ENCODE results near the gene FAM168A.

FAM168A gene

DNA sequence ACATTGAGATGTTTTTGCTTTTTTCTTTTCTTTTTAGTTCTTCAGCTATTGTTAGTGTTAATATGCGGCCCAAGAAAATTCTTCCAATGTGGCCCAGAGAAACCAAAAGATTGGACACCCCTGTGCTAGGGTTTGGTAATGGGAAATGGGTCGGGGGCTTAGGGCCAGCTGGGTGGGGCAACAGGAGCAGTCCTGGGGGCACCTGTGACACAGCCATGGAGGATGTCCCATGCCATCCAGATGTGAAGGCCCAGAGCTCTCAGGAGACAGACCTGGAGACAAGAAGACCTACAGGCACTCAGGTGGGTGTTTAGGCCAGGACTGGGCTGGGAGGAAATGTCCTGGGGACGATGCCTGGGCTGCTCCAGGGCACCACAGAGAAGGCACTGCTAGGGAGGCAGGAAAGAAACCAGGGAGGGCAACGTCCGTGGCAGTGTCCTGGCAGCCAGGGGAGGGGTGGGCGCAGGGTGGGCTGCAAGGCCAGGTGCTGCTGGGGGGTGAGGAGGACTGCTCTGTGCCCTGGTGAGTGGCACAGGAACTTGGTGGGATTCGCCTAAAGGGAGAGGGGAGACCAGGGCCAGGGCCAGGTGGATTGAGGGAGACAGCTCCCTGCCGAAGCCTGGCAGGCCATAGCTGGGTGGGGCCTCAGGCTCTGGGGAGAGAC is 200.3 kb downstream of the FAM168A start:
- no peak for DNase-seq

DNA sequence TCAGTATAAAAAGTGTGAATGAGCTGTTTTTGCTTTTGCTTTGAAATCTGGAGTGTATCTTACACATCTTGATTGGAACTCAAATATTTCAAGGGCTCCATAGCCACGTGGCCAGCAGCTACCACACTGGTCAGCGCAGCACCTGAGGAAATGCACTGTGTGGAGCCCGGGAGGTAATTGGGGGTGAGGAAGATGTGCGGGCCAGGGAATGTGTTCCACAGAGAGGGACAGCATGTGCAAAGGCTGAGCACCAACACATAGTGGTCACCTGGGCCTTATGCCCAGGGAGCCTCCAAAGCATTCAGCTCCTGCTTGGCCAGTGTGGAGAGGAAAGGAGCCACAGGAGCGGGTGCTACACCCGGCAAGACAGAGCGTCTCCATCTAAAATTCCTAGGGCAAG is 200.9 kb downstream of the FAM168A start:
- no peak for DNase-seq

DNA sequence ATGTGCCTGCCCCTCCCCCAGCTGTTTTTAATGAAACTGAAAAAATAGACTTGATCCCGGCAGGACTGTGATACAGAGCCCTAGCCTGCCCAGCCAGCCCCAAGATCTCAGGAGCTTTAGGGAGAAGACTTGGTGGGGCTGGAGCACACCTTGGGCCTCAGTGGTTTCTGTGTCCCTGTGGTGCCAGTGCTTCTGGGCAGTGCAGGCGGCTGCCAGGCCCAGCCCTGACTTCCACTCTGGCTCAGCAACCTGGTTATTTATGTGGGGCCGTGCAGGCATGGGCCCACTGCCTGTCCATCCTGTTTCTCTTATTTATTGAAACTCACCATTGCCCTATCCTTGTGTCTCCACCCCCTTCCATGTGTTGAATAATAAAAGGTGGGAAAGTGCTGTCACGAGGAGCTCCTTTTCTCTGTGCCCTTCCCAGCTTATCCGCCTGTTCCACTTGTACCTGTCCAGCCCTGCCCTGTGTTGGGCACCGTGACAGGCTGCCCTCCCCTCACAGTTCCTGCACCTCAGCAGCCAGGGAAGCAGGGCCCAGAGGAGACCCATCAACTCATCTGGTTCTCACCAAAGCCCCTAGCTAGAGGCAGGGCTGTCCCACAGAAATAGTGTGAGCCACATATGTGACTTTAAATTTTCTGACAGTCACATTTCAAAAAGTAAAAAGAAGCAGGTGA is 201.5 kb downstream of the FAM168A start:
- DNase-seq: no peak

DNA sequence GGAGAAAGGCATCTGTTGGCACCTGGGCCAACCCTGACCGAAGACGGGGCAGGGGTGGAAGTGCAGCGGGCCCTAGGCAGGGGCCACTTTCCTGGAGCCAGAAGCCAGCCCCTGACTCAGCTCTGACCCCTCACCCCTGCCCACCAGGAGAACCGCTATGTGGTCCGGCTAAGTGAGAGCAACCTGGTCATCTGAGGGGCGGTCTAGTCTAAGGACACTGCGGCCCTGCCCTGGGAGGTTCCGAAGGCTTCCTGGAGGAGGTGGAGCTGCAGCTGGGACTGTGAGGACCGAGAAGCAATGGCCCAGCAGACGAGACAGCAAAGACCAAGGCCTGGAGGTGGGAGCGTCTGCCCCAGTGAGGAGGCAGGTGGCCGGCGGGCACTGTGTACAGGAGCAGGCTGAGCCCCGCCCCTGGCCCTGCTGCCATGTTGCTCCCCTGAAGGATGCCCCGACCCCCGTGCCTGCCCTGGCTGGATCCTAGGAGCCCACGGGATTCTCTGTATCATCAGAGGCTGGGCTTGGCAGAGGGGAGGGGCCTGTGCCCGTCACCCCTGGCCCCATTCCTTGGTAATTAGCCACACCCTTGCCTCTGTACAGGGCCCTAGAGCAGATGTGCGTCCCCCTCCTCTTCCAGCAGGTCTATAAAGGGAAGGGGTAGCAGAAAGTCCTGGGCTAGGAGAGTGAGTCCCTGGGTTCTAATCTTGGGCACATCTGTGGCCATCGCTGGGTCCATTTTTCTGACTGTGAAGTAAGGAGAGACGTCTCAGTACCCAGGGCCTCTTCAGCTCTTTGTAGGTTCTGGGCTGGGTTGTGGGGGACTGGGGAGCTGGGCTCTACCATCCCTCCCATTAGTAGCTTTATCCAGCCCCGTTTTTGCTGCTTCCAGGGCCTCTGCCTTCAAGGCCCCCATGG is 202.4 kb downstream of the FAM168A start:
- DNase-seq: no peak

DNA sequence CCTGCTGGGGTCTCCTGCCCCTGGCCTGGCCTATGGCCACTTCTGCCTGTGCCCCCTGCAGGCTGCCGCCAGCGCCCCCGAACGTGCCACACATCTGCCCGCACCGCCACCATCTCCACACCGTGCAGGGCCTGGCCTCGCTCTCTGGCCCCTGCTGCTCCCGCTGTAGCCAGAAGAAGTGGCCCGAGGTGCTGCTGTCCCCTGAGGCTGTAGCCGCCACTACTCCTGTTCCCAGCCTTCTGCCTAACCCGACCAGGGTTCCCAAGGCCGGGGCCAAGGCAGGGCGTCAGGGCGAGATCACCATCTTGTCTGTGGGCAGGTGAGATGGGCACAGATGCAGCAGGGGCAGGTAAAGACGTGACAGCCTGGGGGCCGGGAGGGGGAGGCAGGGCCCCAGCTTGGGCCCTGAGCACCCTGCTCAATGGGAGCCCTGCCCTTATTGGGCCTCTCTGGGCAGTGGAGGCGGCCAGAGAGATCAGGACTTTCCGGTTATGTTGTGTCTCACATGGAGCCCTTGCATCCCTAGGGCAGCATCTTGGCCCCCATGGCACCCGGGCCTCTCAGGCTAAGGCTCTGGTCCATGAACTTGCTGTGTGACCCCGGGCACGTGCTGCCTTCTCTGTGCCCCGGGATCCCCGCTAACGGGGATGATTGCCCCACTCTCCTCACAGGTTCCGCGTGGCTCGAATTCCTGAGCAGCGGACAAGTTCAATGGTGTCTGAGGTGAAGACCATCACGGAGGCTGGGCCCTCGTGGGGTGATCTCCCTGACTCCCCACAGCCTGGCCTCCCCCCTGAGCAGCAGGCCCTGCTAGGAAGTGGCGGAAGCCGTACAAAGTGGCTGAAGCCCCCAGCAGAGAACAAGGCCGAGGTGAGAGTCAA is 203.3 kb downstream of the FAM168A start:
- DNase-seq: no peak

- peak; percentile 76 to 77 for DNase-seq
These were observed 204.2 kb downstream of the FAM168A start for GRCh38 chr11:73393479-73394415.

- DNase-seq: no peak
These were observed 204.9 kb downstream of the FAM168A start for GRCh38 chr11:73393011-73393380.

- no peak for DNase-seq
These were observed 205.6 kb downstream of the FAM168A start for GRCh38 chr11:73392108-73393010.

- DNase-seq: no peak
These were observed 206.2 kb downstream of the FAM168A start for GRCh38 chr11:73391665-73392064.

DNA sequence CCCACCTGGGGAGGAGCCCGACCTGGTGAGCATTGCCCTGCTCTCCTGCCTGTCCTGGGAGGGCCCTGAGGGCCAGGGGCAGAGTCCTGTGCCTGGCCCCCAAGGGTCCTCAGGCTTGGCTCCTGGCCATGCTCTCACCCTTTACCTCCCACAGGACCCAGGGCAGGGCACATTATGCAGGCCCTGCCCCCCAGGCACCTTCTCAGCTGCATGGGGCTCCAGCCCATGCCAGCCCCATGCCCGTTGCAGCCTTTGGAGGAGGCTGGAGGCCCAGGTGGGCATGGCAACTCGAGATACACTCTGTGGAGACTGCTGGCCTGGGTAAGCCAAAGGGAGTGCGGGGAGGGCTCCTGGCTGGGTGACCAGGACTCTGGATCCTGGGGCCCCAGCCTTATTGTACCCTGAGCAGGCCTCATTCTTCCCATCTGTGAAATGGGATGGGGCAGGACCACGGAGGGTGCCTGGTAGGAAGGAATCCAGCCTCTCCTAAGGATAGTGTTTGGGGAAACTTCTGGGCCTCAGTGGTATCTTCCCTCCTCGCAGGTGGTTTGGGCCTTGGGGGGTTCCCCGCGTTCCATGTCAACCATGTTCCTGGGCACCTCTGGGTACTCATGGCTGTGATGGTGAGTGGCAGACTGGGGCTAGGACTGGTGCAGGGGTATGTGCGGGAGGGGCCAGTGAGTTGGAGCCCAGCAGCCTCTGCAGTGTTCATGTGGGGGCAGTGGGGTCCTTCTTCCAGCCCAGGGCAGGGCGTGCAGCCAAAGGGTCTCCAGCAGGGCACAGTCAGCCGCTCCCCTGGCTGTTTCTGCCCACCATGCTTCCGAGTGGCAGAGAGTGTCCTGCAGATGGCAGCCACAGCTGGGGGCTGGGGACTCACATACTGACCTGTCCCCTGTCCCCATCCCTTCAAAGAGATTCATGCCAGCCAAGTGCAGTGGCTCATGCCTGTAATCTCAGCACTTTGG is 207.0 kb downstream of the FAM168A start:
- no peak for DNase-seq

DNA sequence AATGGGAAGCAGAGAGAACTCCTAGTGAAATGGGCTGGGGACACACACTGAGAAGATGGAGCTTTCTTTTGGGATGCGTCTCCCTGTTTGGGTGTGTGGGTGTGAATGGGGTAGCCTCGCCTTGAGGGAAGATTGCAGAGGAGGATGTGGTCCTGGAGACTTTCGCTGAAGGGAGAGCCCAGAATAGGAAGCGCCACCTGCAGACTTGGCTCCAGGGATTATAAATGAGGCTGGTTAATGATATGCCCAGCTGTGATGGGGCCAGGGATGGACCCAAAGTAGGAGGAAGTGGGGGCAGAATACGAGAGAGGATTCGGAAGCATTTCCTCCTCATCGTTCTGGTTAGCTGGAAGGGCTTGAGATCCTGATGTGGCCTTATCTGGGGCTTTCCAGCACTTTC is 208.0 kb downstream of the FAM168A start:
- DNase-seq: no peak

DNA sequence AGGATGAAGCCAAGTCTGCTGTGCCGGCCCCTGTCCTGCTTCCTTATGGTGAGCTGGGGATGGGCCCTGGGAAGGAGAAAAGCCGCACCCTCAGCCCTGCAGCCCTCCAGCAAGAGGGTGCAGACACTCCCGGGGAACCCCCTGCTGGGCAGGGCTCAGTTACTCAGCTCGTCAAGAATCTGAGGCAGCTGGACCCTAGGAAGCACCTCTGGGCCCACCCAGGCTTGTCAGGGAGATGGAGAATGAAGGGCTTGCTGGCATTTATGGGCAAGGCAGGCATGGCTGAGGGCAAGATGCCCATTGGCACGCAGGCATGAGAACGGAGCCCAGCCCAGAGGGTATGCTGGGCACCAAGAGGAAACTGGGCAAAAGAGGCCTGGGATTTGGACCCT is 208.8 kb downstream of the FAM168A start:
- DNase-seq: no peak

- DNase-seq: no peak
These were observed 209.4 kb downstream of the FAM168A start for GRCh38 chr11:73388265-73389133.

DNA sequence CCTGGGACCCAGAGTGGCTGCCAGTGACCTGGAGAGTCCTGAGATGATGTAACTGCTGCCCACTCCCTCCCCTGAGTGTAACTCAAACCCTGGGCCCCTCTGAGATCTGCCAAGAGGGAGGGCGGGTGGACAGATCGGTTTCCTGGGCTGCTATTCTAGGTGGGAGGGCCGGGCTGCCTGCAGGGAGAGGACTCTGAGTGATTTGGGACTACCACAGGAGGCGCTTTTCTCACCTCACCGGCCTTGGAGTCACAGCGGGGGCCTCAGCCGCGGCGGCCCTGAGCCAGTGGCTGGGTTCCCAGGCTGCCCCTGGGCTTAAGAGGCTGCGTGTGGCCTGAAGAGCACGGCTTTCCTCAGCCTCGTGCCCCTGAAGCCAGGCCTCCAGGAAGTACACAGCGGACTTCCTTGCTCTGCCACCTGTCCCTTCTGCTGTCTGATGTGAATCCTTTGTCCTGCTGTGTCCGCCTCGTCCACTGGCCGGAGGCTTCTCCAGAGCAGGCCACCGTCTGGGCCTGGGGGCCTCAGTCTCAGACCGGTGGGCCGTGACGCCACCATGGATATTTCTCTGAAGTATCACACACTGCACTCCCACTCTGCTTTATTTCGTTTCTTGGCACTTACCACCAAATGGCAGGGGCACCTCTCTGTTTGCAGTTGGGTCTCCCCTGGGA is 210.2 kb downstream of the FAM168A start:
- DNase-seq: no peak

DNA sequence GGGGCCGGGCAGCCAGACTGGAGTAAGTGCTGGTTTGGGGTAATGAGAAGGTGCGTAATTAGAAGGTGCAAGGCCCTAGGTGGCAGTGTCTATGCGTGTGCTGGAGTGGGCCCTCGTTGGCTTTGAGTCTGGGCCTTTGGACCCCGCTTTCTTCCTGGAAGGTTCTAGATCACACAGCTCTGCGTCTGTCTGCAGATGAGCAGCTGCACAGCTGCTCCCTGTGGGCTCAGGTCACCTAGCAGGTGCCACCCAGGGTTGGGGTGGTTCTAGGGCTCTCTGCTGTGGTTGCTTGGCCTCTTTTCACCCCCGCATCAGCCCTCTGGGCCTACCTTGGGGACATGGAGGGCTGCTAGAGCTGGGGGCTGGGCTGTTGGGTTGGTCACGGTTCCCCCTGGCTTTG is 211.4 kb downstream of the FAM168A start:
- DNase-seq: no peak

DNA sequence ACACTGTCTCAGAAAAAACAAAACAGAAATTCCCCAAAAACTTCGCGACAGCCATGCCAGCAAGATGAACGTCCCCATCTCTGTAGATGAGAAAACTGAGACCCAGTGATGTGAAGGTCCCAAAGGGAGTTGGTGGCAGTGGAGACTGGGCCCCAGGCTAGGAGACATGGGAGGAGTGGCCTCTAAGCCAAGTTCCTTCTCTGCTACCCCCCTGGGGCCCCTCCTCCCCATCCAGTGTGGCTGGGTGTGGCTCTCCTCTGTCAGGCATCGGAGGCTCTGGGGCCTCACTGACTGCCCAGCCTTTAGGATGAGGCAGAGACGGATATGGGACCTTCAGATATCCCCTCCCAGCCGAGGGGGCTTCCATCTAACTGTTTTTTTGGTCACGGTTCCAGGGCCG is 211.9 kb downstream of the FAM168A start:
- no peak for DNase-seq

GRCh38 chr11:73384872-73385689 is 212.8 kb downstream of the FAM168A start:
- peak in 1 of 2 experiments; percentile 46 for DNase-seq

Measured in activated T-cell treated with anti-CD3 and anti-CD28 coated beads, Interleukin-2, amount 50 U/mL, for 48 hours (primary cell).